Neural crest cell (in vitro differentiated cells): ENCODE data around the gene PAX5. TPM values are rescaled to one million over a fixed set of nuclear protein-coding genes. Genes with fewer than 3 reads are reported as not detected.

Source experiments
- DNase-seq: peaks from one replicate; pipeline ENCODE4 v3.0.0; 2021; ENCODE audit warnings: low read depth, mixed read lengths, low spot score
- H3K27ac Mint-ChIP-seq: one replicate; pipeline ENCODE4 v1.8.0; 2021; ENCODE audit warnings: mild to moderate bottlenecking, mixed read lengths; ENCODE audit not compliant: unreplicated experiment
- H3K27me3 Mint-ChIP-seq: 2 replicates; pipeline ENCODE4 v1.8.0; 2021; ENCODE audit warnings: low read depth, mild to moderate bottlenecking, mixed read lengths
- H3K36me3 Mint-ChIP-seq: 2 replicates; pipeline ENCODE4 v1.8.0; 2021; ENCODE audit warnings: low read depth, mild to moderate bottlenecking, mixed read lengths
- H3K4me1 Mint-ChIP-seq: 2 replicates; pipeline ENCODE4 v1.8.0; 2021; ENCODE audit warnings: mixed read lengths
- H3K4me3 Mint-ChIP-seq: one replicate; pipeline ENCODE4 v1.8.0; 2021; ENCODE audit warnings: mild to moderate bottlenecking, mixed read lengths
- H3K9me3 Mint-ChIP-seq: 2 replicates; pipeline ENCODE4 v1.8.0; 2021; ENCODE audit warnings: mixed read lengths
- CTCF ChIP-seq: fragments of 200-600 bp; sonication (generic); conservative IDR thresholded peaks from 2 replicates; pipeline ENCODE4 v1.5.0; 2021; ENCODE audit warnings: antibody characterized with exemption, mild to moderate bottlenecking
- total RNA-seq: library from RNA; stranded (reverse); gene quantifications from 2 replicates; pipeline ENCODE4 v1.2.1, GENCODE V29; 2021

PAX5 gene
- total RNA-seq, 1 donor from 2014 or later = 19.5 TPM

GRCh38 chr9:36877239-36877638, 156.8 kb downstream of the PAX5 start:
- Mint-ChIP-seq H3K27me3 (peaks cover 17% of the 10 kb centered on the region), H3K4me1 (peaks cover 3% of the 10 kb centered on the region), H3K9me3 (no peaks in the 10 kb centered on the region), H3K36me3 (no peaks in the 10 kb centered on the region), H3K4me3 (no peak overlapping the region), H3K27ac (no peak overlapping the region)
- no peak for DNase-seq
- no peak for TF ChIP-seq CTCF

- Mint-ChIP-seq H3K9me3 (no peaks in the 10 kb centered on the region), H3K4me1 (no peaks in the 10 kb centered on the region), H3K27ac (no peak overlapping the region), H3K36me3 (no peaks in the 10 kb centered on the region), H3K4me3 (no peak overlapping the region), H3K27me3 (peaks cover 25% of the 10 kb centered on the region)
- DNase-seq = no peak
- no peak for TF ChIP-seq CTCF
These were observed 158.0 kb downstream of the PAX5 start for GRCh38 chr9:36876056-36876455.

GRCh38 chr9:36874921-36875320, 159.1 kb downstream of the PAX5 start:
- peaks cover 25% of the 10 kb centered on the region for H3K27me3 Mint-ChIP-seq

DNA sequence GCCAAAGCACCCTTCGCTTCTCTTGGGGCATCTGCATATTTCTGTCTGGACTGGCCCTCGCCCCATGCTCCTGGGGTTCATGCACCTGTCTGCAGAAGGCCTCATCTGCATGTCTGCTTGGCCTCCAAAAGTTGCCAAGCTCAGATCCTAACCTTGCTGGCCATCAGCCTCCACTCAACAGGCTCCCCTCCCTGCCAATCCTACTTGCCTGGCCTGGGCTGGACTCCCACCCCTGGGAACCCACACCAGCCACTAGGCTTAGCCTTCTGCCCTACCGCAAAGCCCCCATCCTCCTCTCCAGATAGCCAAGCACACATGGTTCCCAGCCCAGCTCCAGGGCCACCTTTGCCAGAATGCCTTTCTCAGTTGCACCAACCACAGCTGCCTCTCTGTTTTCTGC, 159.8 kb downstream of the PAX5 start:
- Mint-ChIP-seq H3K9me3 (no peaks in the 10 kb centered on the region), H3K4me3 (no peak overlapping the region), H3K4me1 (peaks cover 2% of the 10 kb centered on the region), H3K27me3 (peaks cover 29% of the 10 kb centered on the region), H3K36me3 (no peaks in the 10 kb centered on the region), H3K27ac (no peak overlapping the region)
- TF ChIP-seq CTCF = no peak
- no peak for DNase-seq

More at GRCh38 chr9:36874921-36875320, 159.1 kb downstream of the PAX5 start:
- Mint-ChIP-seq H3K4me1 (no peaks in the 10 kb centered on the region), H3K27ac (no peak overlapping the region), H3K4me3 (no peak overlapping the region), H3K9me3 (no peaks in the 10 kb centered on the region), H3K36me3 (no peaks in the 10 kb centered on the region)
- DNase-seq = no peak
- TF ChIP-seq CTCF = no peak

DNA sequence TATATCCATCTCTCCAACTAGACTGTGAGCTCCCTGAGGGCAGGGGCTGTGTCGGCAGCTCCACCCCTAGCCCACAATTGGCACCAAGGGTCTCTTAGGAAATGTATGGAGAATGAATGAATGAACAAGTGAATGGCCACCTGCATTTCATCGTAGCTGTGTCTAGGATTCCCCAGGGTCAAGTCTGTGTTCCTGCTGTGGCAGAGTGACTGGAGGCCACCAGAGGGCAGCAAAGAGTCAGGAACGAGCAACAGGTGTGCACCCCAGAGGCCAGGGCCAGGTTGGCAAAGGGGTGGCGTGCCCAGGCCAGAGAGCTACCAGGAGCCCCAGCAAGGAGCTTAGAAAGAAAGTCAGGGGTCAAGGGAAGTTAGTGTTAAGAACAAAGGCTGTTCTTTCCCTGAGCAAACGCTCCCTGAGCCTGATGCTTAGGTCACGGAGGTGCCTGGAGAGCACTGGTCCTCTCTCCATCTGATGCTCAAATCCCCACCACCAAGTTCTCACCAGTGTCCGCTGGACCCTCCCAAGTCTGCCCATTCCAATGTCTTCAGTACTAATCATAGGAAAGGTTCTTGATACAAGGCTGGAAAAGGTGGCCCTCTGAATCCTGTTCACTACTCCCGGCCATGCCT, 160.7 kb downstream of the PAX5 start:
- Mint-ChIP-seq H3K4me1 (peaks cover 9% of the 10 kb centered on the region), H3K36me3 (no peaks in the 10 kb centered on the region), H3K27ac (no peak overlapping the region), H3K27me3 (peaks cover 32% of the 10 kb centered on the region), H3K9me3 (no peaks in the 10 kb centered on the region), H3K4me3 (no peak overlapping the region)
- peak; percentile 61 for DNase-seq
- TF ChIP-seq CTCF = peak; percentile 95
